ENCODE results near the gene TRAPPC3. TPM values are rescaled to one million over a fixed set of nuclear protein-coding genes. Genes with fewer than 3 reads are reported as not detected.

The TRAPPC3 gene
- total and polyA plus RNA-seq, 3 experiments from 2014 or later, result 61.7 to 117 (median 63.1) TPM

- Histone ChIP-seq H3K9me3 (ENCODE audit: low read length) (no peaks in the 10 kb centered on the region), H3K4me1 (ENCODE audit: insufficient read depth, low read length) (peaks cover 13% of the 10 kb centered on the region), H3K27me3 (ENCODE audit: insufficient read depth, low read length, poor library complexity, severe bottlenecking) (no peaks in the 10 kb centered on the region), H3K4me3 (ENCODE audit: low read length) (no peak overlapping the region), H3K27ac (ENCODE audit: low read depth, low read length) (no peak overlapping the region), H3K36me3 (ENCODE audit: insufficient read depth, low read length) (peaks cover 8% of the 10 kb centered on the region)
- Mint-ChIP-seq H3K4me3 (peak overlapping the region in 2 of 7 donors; percentile 24 to 65), H3K27ac (peak overlapping the region in 2 of 8 donors; percentile 42 to 46), H3K36me3 (peaks cover 0 to 36% (median 6%) of the 10 kb centered on the region in 3 donors), H3K9me3 (no peaks in the 10 kb centered on the region), H3K4me1 (peaks cover 41 to 72% (median 69%) of the 10 kb centered on the region in 3 donors), H3K27me3 (peaks cover 0 to 3% of the 10 kb centered on the region in 2 donors)
- ChIA-PET CTCF (interaction anchor here (1.1 to 5.9 kb wide), 4 partner anchors 43 to 141 kb away, joined by 4 to 36 read pairs (median 8); no protein-coding TSS in a partner anchor), POLR2A (no interaction called here)
- no peak for DNase-seq
Observed at GRCh38 chr1:36144413-36144812, 4.9 kb downstream of the TRAPPC3 start.

GRCh38 chr1:36143424-36143823, 5.9 kb downstream of the TRAPPC3 start:
- Mint-ChIP-seq H3K27me3 (peaks cover 0 to 1% of the 10 kb centered on the region in 2 donors), H3K36me3 (peaks cover 0 to 35% (median 8%) of the 10 kb centered on the region in 3 donors), H3K9me3 (no peaks in the 10 kb centered on the region), H3K4me1 (peaks cover 34 to 62% (median 60%) of the 10 kb centered on the region in 3 donors), H3K27ac (peak overlapping the region in 3 of 8 donors; percentile 1 to 55 (median 29)), H3K4me3 (peak overlapping the region in 1 of 7 donors; percentile 17)
- Histone ChIP-seq H3K27me3 (ENCODE audit: insufficient read depth, low read length, poor library complexity, severe bottlenecking) (no peaks in the 10 kb centered on the region), H3K27ac (ENCODE audit: low read depth, low read length) (no peak overlapping the region), H3K4me3 (ENCODE audit: low read length) (no peak overlapping the region), H3K4me1 (ENCODE audit: insufficient read depth, low read length) (peaks cover 8% of the 10 kb centered on the region), H3K36me3 (ENCODE audit: insufficient read depth, low read length) (peaks cover 10% of the 10 kb centered on the region), H3K9me3 (ENCODE audit: low read length) (no peaks in the 10 kb centered on the region)
- no peak for DNase-seq
- CTCF ChIA-PET, result interaction anchor here (5.9 kb wide), 1 partner anchor 45 kb away, joined by 36 read pairs; no protein-coding TSS in a partner anchor
- POLR2A ChIA-PET, result no interaction called here

- H3K36me3 ChIP-seq (ENCODE audit: insufficient read depth, low read length), result peaks cover 23% of the 10 kb centered on the region
- peak overlapping the region in 2 of 8 donors; percentile 56 to 66 for H3K27ac Mint-ChIP-seq
- no peaks in the 10 kb centered on the region for H3K9me3 Mint-ChIP-seq
- POLR2A ChIA-PET, result interaction anchor here (0.6 kb wide), 1 partner anchor 10 kb away, joined by 3 read pairs; no protein-coding TSS in a partner anchor
- H3K36me3 Mint-ChIP-seq, result peaks cover 0 to 48% (median 14%) of the 10 kb centered on the region in 3 donors
- no peaks in the 10 kb centered on the region for H3K27me3 ChIP-seq (ENCODE audit: insufficient read depth, low read length, poor library complexity, severe bottlenecking)
- H3K4me3 Mint-ChIP-seq, result no peak overlapping the region
- no peak for DNase-seq
- CTCF ChIA-PET, result interaction anchor here (0.7 to 5.9 kb wide), 4 partner anchors 9 to 144 kb away, joined by 3 to 36 read pairs (median 4); no protein-coding TSS in a partner anchor
- no peaks in the 10 kb centered on the region for H3K9me3 ChIP-seq (ENCODE audit: low read length)
- peaks cover 26 to 51% (median 50%) of the 10 kb centered on the region in 3 donors for H3K4me1 Mint-ChIP-seq
- no peaks in the 10 kb centered on the region for H3K4me1 ChIP-seq (ENCODE audit: insufficient read depth, low read length)
- H3K4me3 ChIP-seq (ENCODE audit: low read length), result no peak overlapping the region
- no peak overlapping the region for H3K27ac ChIP-seq (ENCODE audit: low read depth, low read length)
- peaks cover 0 to 1% of the 10 kb centered on the region in 2 donors for H3K27me3 Mint-ChIP-seq
Observed at GRCh38 chr1:36142121-36142520, 7.2 kb downstream of the TRAPPC3 start.

GRCh38 chr1:36139521-36139920, 9.8 kb downstream of the TRAPPC3 start:
- Mint-ChIP-seq H3K9me3 (no peaks in the 10 kb centered on the region), H3K36me3 (peaks cover 0 to 52% (median 14%) of the 10 kb centered on the region in 3 donors), H3K4me1 (peaks cover 17 to 43% (median 37%) of the 10 kb centered on the region in 3 donors), H3K4me3 (no peak overlapping the region), H3K27me3 (peaks cover 0 to 1% of the 10 kb centered on the region in 2 donors), H3K27ac (peak overlapping the region in 4 of 8 donors; percentile 9 to 87 (median 57))
- Histone ChIP-seq H3K27me3 (ENCODE audit: insufficient read depth, low read length, poor library complexity, severe bottlenecking) (no peaks in the 10 kb centered on the region), H3K9me3 (ENCODE audit: low read length) (no peaks in the 10 kb centered on the region), H3K36me3 (ENCODE audit: insufficient read depth, low read length) (peaks cover 30% of the 10 kb centered on the region), H3K4me3 (ENCODE audit: low read length) (no peak overlapping the region), H3K4me1 (ENCODE audit: insufficient read depth, low read length) (no peaks in the 10 kb centered on the region), H3K27ac (ENCODE audit: low read depth, low read length) (no peak overlapping the region)
- ChIA-PET CTCF (no interaction called here), POLR2A (no interaction called here)
- DNase-seq, result no peak

GRCh38 chr1:36137776-36138175, 11.5 kb downstream of the TRAPPC3 start:
- Mint-ChIP-seq H3K4me3 (no peak overlapping the region), H3K36me3 (peaks cover 0 to 48% (median 14%) of the 10 kb centered on the region in 3 donors), H3K4me1 (peaks cover 8 to 33% (median 28%) of the 10 kb centered on the region in 3 donors), H3K27me3 (peaks cover 0 to 1% of the 10 kb centered on the region in 2 donors), H3K27ac (peak overlapping the region in 4 of 8 donors; percentile 19 to 70 (median 62)), H3K9me3 (no peaks in the 10 kb centered on the region)
- CTCF ChIA-PET, result no interaction called here
- H3K36me3 ChIP-seq (ENCODE audit: insufficient read depth, low read length), result peaks cover 30% of the 10 kb centered on the region
- POLR2A ChIA-PET, result no interaction called here
- no peak overlapping the region for H3K27ac ChIP-seq (ENCODE audit: low read depth, low read length)
- no peaks in the 10 kb centered on the region for H3K27me3 ChIP-seq (ENCODE audit: insufficient read depth, low read length, poor library complexity, severe bottlenecking)
- H3K4me3 ChIP-seq (ENCODE audit: low read length), result no peak overlapping the region
- no peaks in the 10 kb centered on the region for H3K9me3 ChIP-seq (ENCODE audit: low read length)
- H3K4me1 ChIP-seq (ENCODE audit: insufficient read depth, low read length), result no peaks in the 10 kb centered on the region
- no peak for DNase-seq

GRCh38 chr1:36137226-36137625, 12.1 kb downstream of the TRAPPC3 start:
- CTCF ChIA-PET, result interaction anchor here (1.2 to 4.4 kb wide), 2 partner anchors 38 to 51 kb away, joined by 5 to 76 read pairs; no protein-coding TSS in a partner anchor
- POLR2A ChIA-PET, result no interaction called here

GRCh38 chr1:36136535-36136934, 12.8 kb downstream of the TRAPPC3 start:
- no peak for DNase-seq
- Mint-ChIP-seq H3K36me3 (peaks cover 0 to 45% (median 13%) of the 10 kb centered on the region in 3 donors), H3K27ac (peak overlapping the region in 5 of 8 donors; percentile 8 to 82 (median 47)), H3K9me3 (no peaks in the 10 kb centered on the region), H3K27me3 (peaks cover 0 to 1% of the 10 kb centered on the region in 2 donors), H3K4me1 (peaks cover 5 to 23% (median 19%) of the 10 kb centered on the region in 3 donors), H3K4me3 (no peak overlapping the region)
- Histone ChIP-seq H3K9me3 (ENCODE audit: low read length) (no peaks in the 10 kb centered on the region), H3K27ac (ENCODE audit: low read depth, low read length) (no peak overlapping the region), H3K4me1 (ENCODE audit: insufficient read depth, low read length) (no peaks in the 10 kb centered on the region), H3K36me3 (ENCODE audit: insufficient read depth, low read length) (peaks cover 30% of the 10 kb centered on the region), H3K27me3 (ENCODE audit: insufficient read depth, low read length, poor library complexity, severe bottlenecking) (no peaks in the 10 kb centered on the region), H3K4me3 (ENCODE audit: low read length) (no peak overlapping the region)
- POLR2A ChIA-PET, result no interaction called here
- CTCF ChIA-PET, result interaction anchor here (1.2 to 4.4 kb wide), 3 partner anchors 9 to 51 kb away, joined by 5 to 76 read pairs (median 8); no protein-coding TSS in a partner anchor

More at GRCh38 chr1:36137226-36137625, 12.1 kb downstream of the TRAPPC3 start:
- no peaks in the 10 kb centered on the region for H3K9me3 ChIP-seq (ENCODE audit: low read length)
- H3K27ac ChIP-seq (ENCODE audit: low read depth, low read length), result no peak overlapping the region
- H3K4me3 ChIP-seq (ENCODE audit: low read length), result no peak overlapping the region
- H3K27me3 ChIP-seq (ENCODE audit: insufficient read depth, low read length, poor library complexity, severe bottlenecking), result no peaks in the 10 kb centered on the region
- no peaks in the 10 kb centered on the region for H3K9me3 Mint-ChIP-seq
- DNase-seq, result no peak
- no peaks in the 10 kb centered on the region for H3K4me1 ChIP-seq (ENCODE audit: insufficient read depth, low read length)
- peaks cover 8 to 28% (median 24%) of the 10 kb centered on the region in 3 donors for H3K4me1 Mint-ChIP-seq
- H3K27ac Mint-ChIP-seq, result peak overlapping the region in 1 of 8 donors; percentile 19
- peaks cover 30% of the 10 kb centered on the region for H3K36me3 ChIP-seq (ENCODE audit: insufficient read depth, low read length)
- peaks cover 0 to 1% of the 10 kb centered on the region in 2 donors for H3K27me3 Mint-ChIP-seq
- H3K4me3 Mint-ChIP-seq, result no peak overlapping the region
- peaks cover 0 to 46% (median 14%) of the 10 kb centered on the region in 3 donors for H3K36me3 Mint-ChIP-seq

- ChIA-PET CTCF (interaction anchor here (1.3 to 4.4 kb wide), 7 partner anchors 10 to 101 kb away, joined by 4 to 76 read pairs (median 8); partner anchors contain the start of gene TRAPPC3), POLR2A (interaction anchor here (1.3 kb wide), 1 partner anchor 27 kb away, joined by 6 read pairs; no protein-coding TSS in a partner anchor)
- H3K36me3 Mint-ChIP-seq, result peaks cover 0 to 41% (median 13%) of the 10 kb centered on the region in 3 donors
- H3K9me3 Mint-ChIP-seq, result no peaks in the 10 kb centered on the region
- Histone ChIP-seq H3K4me3 (ENCODE audit: low read length) (no peak overlapping the region), H3K27me3 (ENCODE audit: insufficient read depth, low read length, poor library complexity, severe bottlenecking) (no peaks in the 10 kb centered on the region), H3K27ac (ENCODE audit: low read depth, low read length) (no peak overlapping the region), H3K9me3 (ENCODE audit: low read length) (no peaks in the 10 kb centered on the region), H3K36me3 (ENCODE audit: insufficient read depth, low read length) (peaks cover 30% of the 10 kb centered on the region), H3K4me1 (ENCODE audit: insufficient read depth, low read length) (no peaks in the 10 kb centered on the region)
- H3K27ac Mint-ChIP-seq, result peak overlapping the region in 5 of 8 donors; percentile 12 to 68 (median 61)
- no peak overlapping the region for H3K4me3 Mint-ChIP-seq
- H3K4me1 Mint-ChIP-seq, result peaks cover 2 to 17% (median 12%) of the 10 kb centered on the region in 3 donors
- no peak for DNase-seq
- peaks cover 0 to 1% of the 10 kb centered on the region in 2 donors for H3K27me3 Mint-ChIP-seq
Observed at GRCh38 chr1:36135796-36136195, 13.5 kb downstream of the TRAPPC3 start.

Data from CD8-positive, alpha-beta memory T cell (primary cell).